Measurements from ENCODE around the gene SS18L1. TPM values are rescaled to one million over a fixed set of nuclear protein-coding genes. Genes with fewer than 3 reads are reported as not detected.

The SS18L1 gene
- total RNA-seq, 1 donor = 8.9 TPM

- H3K4me3 ChIP-seq (ENCODE audit: low read depth, low read length) = no peak overlapping the region
- no peak for TF ChIP-seq CTCF (IDR thresholded peaks at IDR 0.05; ENCODE audit: insufficient read depth, low read length)
- DNase-seq (ENCODE audit: low read depth) = no peak
These were observed 15.8 kb upstream of the SS18L1 start for GRCh38 chr20:62127799-62128198.

GRCh38 chr20:62128502-62128901 lies 15.1 kb upstream of the SS18L1 start:
- no peak for TF ChIP-seq CTCF (IDR thresholded peaks at IDR 0.05; ENCODE audit: insufficient read depth, low read length)

GRCh38 chr20:62129731-62130531 lies 13.6 kb upstream of the SS18L1 start:
- TF ChIP-seq CTCF (IDR thresholded peaks at IDR 0.05; ENCODE audit: insufficient read depth, low read length) = no peak
- no peak for DNase-seq (ENCODE audit: low read depth)
- no peak overlapping the region for H3K4me3 ChIP-seq (ENCODE audit: low read depth, low read length)

More at GRCh38 chr20:62128502-62128901, 15.1 kb upstream of the SS18L1 start:
- DNase-seq (ENCODE audit: low read depth) = no peak
- H3K4me3 ChIP-seq (ENCODE audit: low read depth, low read length) = no peak overlapping the region

GRCh38 chr20:62131560-62132320 lies 11.8 kb upstream of the SS18L1 start:
- H3K4me3 ChIP-seq (ENCODE audit: low read depth, low read length) = no peak overlapping the region
- no peak for DNase-seq (ENCODE audit: low read depth)
- TF ChIP-seq CTCF (IDR thresholded peaks at IDR 0.05; ENCODE audit: insufficient read depth, low read length) = no peak

- TF ChIP-seq CTCF (IDR thresholded peaks at IDR 0.05; ENCODE audit: insufficient read depth, low read length) = no peak
- no peak for DNase-seq (ENCODE audit: low read depth)
- no peak overlapping the region for H3K4me3 ChIP-seq (ENCODE audit: low read depth, low read length)
These were observed 11.1 kb upstream of the SS18L1 start for GRCh38 chr20:62132421-62132820.

- no peak for TF ChIP-seq CTCF (IDR thresholded peaks at IDR 0.05; ENCODE audit: insufficient read depth, low read length)
- no peak for DNase-seq (ENCODE audit: low read depth)
- no peak overlapping the region for H3K4me3 ChIP-seq (ENCODE audit: low read depth, low read length)
These were observed 10.3 kb upstream of the SS18L1 start for GRCh38 chr20:62133051-62133845.

Measured in fibroblast of the aortic adventitia (primary cell).